ENCODE results near the gene TNFRSF1A.

The TNFRSF1A gene

DNA sequence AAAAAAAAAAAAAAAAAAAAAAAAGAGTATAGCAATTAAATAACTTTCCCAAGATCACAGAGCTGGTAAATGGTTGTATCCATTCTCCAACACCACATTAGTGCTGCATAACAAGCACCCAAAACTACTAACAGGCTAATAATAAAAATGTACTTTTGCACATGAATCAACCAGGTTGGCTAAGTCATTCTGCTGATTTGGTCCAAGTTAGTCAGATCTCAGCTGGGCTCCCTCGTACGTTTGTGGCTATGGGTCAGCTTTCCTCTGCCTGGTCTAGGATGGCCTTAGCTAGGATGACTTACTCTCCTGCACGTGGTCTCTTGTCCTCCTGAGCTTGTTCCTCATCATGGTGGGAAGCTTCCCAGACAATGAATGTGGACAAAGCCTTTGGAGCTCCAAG, 39.3 kb downstream of the TNFRSF1A start:
- TF ChIP-seq, protein P1, sequence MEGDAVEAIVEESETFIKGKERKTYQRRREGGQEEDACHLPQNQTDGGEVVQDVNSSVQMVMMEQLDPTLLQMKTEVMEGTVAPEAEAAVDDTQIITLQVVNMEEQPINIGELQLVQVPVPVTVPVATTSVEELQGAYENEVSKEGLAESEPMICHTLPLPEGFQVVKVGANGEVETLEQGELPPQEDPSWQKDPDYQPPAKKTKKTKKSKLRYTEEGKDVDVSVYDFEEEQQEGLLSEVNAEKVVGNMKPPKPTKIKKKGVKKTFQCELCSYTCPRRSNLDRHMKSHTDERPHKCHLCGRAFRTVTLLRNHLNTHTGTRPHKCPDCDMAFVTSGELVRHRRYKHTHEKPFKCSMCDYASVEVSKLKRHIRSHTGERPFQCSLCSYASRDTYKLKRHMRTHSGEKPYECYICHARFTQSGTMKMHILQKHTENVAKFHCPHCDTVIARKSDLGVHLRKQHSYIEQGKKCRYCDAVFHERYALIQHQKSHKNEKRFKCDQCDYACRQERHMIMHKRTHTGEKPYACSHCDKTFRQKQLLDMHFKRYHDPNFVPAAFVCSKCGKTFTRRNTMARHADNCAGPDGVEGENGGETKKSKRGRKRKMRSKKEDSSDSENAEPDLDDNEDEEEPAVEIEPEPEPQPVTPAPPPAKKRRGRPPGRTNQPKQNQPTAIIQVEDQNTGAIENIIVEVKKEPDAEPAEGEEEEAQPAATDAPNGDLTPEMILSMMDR (IDR thresholded peaks at IDR 0.05; ENCODE audit: insufficient read depth, low read length), result no peak
- TF ChIP-seq, protein P2, sequence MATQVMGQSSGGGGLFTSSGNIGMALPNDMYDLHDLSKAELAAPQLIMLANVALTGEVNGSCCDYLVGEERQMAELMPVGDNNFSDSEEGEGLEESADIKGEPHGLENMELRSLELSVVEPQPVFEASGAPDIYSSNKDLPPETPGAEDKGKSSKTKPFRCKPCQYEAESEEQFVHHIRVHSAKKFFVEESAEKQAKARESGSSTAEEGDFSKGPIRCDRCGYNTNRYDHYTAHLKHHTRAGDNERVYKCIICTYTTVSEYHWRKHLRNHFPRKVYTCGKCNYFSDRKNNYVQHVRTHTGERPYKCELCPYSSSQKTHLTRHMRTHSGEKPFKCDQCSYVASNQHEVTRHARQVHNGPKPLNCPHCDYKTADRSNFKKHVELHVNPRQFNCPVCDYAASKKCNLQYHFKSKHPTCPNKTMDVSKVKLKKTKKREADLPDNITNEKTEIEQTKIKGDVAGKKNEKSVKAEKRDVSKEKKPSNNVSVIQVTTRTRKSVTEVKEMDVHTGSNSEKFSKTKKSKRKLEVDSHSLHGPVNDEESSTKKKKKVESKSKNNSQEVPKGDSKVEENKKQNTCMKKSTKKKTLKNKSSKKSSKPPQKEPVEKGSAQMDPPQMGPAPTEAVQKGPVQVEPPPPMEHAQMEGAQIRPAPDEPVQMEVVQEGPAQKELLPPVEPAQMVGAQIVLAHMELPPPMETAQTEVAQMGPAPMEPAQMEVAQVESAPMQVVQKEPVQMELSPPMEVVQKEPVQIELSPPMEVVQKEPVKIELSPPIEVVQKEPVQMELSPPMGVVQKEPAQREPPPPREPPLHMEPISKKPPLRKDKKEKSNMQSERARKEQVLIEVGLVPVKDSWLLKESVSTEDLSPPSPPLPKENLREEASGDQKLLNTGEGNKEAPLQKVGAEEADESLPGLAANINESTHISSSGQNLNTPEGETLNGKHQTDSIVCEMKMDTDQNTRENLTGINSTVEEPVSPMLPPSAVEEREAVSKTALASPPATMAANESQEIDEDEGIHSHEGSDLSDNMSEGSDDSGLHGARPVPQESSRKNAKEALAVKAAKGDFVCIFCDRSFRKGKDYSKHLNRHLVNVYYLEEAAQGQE (IDR thresholded peaks at IDR 0.05; ENCODE audit: insufficient replicate concordance, low read depth), result no peak
- TF ChIP-seq GABPA (IDR thresholded peaks at IDR 0.05; ENCODE audit: low read depth) (no peak), POLR2AphosphoS5 (IDR thresholded peaks at IDR 0.05; ENCODE audit: low read depth) (no peak), SPI1 (IDR thresholded peaks at IDR 0.05; ENCODE audit: borderline replicate concordance, low read depth) (no peak)

DNA sequence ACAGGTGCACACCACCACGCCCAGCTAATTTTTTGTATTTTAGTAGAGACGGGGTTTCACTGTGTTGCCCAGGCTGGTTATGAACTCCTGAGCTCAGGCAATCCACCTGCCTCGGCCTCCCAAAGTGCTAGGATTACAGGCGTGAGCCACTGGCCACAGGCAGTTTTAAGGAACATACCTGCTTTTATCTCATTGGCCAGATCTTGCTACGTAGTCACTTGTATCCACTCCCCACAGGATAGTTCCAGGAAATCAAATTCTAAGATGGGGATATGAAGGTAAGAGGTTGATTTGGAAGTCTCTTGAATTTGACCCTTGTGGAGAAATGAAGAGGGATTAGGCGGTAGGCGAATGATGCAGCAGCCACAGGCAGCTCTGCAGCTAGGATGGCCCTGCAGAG, 40.2 kb downstream of the TNFRSF1A start:
- H3K27me3 ChIP-seq (ENCODE audit: insufficient read depth, poor library complexity, severe bottlenecking), result peaks cover 3% of the 10 kb centered on the region
- TF ChIP-seq GABPA (IDR thresholded peaks at IDR 0.05; ENCODE audit: low read depth), result no peak
- TF ChIP-seq, protein P1 (IDR thresholded peaks at IDR 0.05; ENCODE audit: insufficient read depth, low read length), result no peak
- TF ChIP-seq POLR2AphosphoS5 (IDR thresholded peaks at IDR 0.05; ENCODE audit: low read depth), result no peak
- TF ChIP-seq SPI1 (IDR thresholded peaks at IDR 0.05; ENCODE audit: borderline replicate concordance, low read depth), result no peak
- TF ChIP-seq, protein P2 (IDR thresholded peaks at IDR 0.05; ENCODE audit: insufficient replicate concordance, low read depth), result no peak
- DNase-seq (ENCODE audit: low read depth in 1 of 2, low spot score in 1 of 2), result no peak
- H3K27ac ChIP-seq (replicated peaks), result no peak overlapping the region
- H3K4me3 ChIP-seq (replicated peaks; ENCODE audit: insufficient read depth, low read length), result no peak overlapping the region

More for the DNA sequence above, 39.3 kb downstream of the TNFRSF1A start:
- Histone ChIP-seq H3K27me3 (ENCODE audit: insufficient read depth, poor library complexity, severe bottlenecking) (peaks cover 3% of the 10 kb centered on the region), H3K27ac (replicated peaks) (no peak overlapping the region), H3K4me3 (replicated peaks; ENCODE audit: insufficient read depth, low read length) (no peak overlapping the region)
- DNase-seq (ENCODE audit: low read depth in 1 of 2, low spot score in 1 of 2), result no peak

DNA sequence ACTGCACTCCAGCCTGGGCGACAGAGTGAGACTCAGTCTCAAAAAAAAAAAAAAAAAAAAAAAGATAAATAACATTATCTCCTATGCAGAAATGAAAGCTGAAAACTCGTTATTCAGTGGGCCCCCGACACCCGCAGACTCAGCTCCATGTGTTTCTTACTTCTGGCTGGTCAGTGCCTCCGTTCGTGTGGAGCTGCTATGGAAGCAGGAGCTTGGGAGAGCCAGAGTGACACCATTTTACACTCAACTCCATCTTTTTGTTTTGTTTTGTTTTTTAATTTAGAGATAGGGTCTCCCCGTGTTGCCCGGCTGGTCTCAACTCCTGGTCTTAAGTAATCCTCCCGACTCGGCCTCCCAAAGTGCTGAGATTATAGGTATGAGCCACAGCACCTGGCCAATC, 44.7 kb downstream of the TNFRSF1A start:
- Histone ChIP-seq H3K27ac (replicated peaks) (no peak overlapping the region), H3K4me3 (replicated peaks; ENCODE audit: insufficient read depth, low read length) (no peak overlapping the region), H3K27me3 (ENCODE audit: insufficient read depth, poor library complexity, severe bottlenecking) (peaks cover 2% of the 10 kb centered on the region)
- TF ChIP-seq, protein P2 (IDR thresholded peaks at IDR 0.05; ENCODE audit: insufficient replicate concordance, low read depth), result no peak
- TF ChIP-seq, protein P1 (IDR thresholded peaks at IDR 0.05; ENCODE audit: insufficient read depth, low read length), result no peak
- TF ChIP-seq POLR2AphosphoS5 (IDR thresholded peaks at IDR 0.05; ENCODE audit: low read depth) (no peak), GABPA (IDR thresholded peaks at IDR 0.05; ENCODE audit: low read depth) (no peak)
- DNase-seq (ENCODE audit: low read depth in 1 of 2, low spot score in 1 of 2), result no peak

Data from HL-60 (cell line).